HFFc6 (cell line): ENCODE measurements around the gene PCSK6. TPM values are rescaled to one million over a fixed set of nuclear protein-coding genes. Genes with fewer than 3 reads are reported as not detected.
"Not testable (repeated sequence)": the region's sequence is repeated elsewhere in the genome, so short reads cannot be mapped to it uniquely, and the experiment has no call there.

Experiments used
- DNase-seq: peaks from one replicate; pipeline ENCODE4 v3.0.0-alpha.2; 2018
- H3K27ac Mint-ChIP-seq: 2 replicates; pipeline ENCODE4 v1.8.0; 2020; ENCODE audit warnings: mild to moderate bottlenecking, mixed read lengths
- H3K27me3 Mint-ChIP-seq: 2 replicates; pipeline ENCODE4 v1.8.0; 2021; ENCODE audit warnings: mild to moderate bottlenecking, moderate library complexity, mixed read lengths; ENCODE audit not compliant: insufficient read depth
- H3K36me3 Mint-ChIP-seq: 2 replicates; pipeline ENCODE4 v1.8.0; 2021; ENCODE audit warnings: low read depth, mixed read lengths
- H3K4me1 Mint-ChIP-seq: 2 replicates; pipeline ENCODE4 v1.8.0; 2020; ENCODE audit warnings: low read depth, mixed read lengths
- H3K4me3 Mint-ChIP-seq: 2 replicates; pipeline ENCODE4 v1.8.0; 2020; ENCODE audit warnings: mild to moderate bottlenecking, moderate library complexity, mixed read lengths
- H3K9me3 Mint-ChIP-seq: 2 replicates; pipeline ENCODE4 v1.8.0; 2020; ENCODE audit warnings: mild to moderate bottlenecking, mixed read lengths
- total RNA-seq, 6 experiments: library from RNA; stranded (reverse); fragmentation: NEBNext Ultra II Directional; extraction: Animal tissue kit (Norgen Biotek cat#: 25700); gene quantifications; 2 replicates in 1 of 6; 3 replicates in 5 of 6; pipeline ENCODE4 v1.2.3, GENCODE V29; 2021
- TF ChIP-seq, protein P1 (sequence below): fragments of 200-600 bp; sonication (generic); IDR thresholded peaks from 2 replicates; pipeline ENCODE4 v1.5.0; 2021; ENCODE audit warnings: antibody characterized with exemption, mild to moderate bottlenecking

Gene PCSK6
- total RNA-seq, 6 experiments from 2014 or later, result not detected

DNA sequence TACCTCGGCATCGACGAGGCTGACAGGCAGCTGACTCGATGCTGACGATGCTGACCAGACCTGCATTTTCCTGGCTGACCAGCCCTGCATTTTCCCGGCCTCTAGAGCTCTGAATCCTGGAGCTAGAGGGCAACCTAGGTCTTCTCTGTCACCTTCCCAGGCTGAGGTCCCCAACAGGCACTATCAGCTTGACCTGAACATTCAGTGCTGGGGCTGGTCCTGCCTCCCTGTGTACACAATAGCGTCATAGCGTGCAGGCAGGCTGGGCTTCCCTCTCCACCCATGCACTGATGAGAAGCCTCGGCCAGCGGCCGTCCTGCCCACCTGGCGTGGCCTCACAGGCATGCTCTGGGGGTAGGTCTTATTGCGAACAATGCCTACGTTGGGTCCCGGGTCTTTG, 132.2 kb downstream of the PCSK6 start:
- DNase-seq, result no peak
- TF ChIP-seq, protein P1, sequence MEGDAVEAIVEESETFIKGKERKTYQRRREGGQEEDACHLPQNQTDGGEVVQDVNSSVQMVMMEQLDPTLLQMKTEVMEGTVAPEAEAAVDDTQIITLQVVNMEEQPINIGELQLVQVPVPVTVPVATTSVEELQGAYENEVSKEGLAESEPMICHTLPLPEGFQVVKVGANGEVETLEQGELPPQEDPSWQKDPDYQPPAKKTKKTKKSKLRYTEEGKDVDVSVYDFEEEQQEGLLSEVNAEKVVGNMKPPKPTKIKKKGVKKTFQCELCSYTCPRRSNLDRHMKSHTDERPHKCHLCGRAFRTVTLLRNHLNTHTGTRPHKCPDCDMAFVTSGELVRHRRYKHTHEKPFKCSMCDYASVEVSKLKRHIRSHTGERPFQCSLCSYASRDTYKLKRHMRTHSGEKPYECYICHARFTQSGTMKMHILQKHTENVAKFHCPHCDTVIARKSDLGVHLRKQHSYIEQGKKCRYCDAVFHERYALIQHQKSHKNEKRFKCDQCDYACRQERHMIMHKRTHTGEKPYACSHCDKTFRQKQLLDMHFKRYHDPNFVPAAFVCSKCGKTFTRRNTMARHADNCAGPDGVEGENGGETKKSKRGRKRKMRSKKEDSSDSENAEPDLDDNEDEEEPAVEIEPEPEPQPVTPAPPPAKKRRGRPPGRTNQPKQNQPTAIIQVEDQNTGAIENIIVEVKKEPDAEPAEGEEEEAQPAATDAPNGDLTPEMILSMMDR, result no peak
- Mint-ChIP-seq H3K4me3 (no peak overlapping the region), H3K36me3 (no peaks in the 10 kb centered on the region), H3K27ac (no peak overlapping the region), H3K9me3 (no peaks in the 10 kb centered on the region), H3K4me1 (peaks cover 14% of the 10 kb centered on the region), H3K27me3 (peaks cover 27% of the 10 kb centered on the region)

DNA sequence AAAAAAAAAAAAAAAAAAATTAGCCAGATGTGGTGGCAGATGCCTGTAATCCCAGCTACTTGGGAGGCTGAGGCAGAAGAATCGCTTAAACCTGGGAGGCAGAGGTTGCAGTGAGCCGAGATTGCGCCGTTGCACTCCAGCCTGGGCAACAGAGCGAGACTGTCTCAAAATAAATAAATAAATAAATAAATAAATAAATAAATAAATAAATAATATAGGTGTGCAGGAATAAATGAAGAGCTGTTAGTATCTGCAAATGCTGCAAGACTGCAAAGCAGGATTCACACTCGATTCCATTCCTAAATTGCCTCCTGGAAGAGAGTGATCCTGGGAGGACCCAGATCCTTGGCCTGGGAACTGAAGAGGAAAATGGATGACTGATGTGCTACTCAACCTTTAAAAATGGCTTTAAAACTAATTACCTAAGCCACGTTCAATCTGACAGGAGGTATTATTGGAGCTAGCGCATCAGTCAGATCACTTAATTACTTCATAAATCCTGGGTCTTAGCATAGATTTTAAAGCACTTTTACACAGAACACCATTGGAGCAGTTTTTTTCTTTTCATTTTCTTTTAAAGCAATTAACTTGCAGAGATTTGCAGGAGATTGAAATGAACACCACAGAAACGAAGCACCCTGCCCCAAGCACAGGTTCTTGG, 132.9 kb downstream of the PCSK6 start:
- not testable (repeated sequence) for DNase-seq, H3K9me3 Mint-ChIP-seq, H3K36me3 Mint-ChIP-seq, H3K27ac Mint-ChIP-seq, H3K4me3 Mint-ChIP-seq
- peaks cover 22% of the 10 kb centered on the region for H3K27me3 Mint-ChIP-seq
- H3K4me1 Mint-ChIP-seq, result peaks cover 14% of the 10 kb centered on the region

DNA sequence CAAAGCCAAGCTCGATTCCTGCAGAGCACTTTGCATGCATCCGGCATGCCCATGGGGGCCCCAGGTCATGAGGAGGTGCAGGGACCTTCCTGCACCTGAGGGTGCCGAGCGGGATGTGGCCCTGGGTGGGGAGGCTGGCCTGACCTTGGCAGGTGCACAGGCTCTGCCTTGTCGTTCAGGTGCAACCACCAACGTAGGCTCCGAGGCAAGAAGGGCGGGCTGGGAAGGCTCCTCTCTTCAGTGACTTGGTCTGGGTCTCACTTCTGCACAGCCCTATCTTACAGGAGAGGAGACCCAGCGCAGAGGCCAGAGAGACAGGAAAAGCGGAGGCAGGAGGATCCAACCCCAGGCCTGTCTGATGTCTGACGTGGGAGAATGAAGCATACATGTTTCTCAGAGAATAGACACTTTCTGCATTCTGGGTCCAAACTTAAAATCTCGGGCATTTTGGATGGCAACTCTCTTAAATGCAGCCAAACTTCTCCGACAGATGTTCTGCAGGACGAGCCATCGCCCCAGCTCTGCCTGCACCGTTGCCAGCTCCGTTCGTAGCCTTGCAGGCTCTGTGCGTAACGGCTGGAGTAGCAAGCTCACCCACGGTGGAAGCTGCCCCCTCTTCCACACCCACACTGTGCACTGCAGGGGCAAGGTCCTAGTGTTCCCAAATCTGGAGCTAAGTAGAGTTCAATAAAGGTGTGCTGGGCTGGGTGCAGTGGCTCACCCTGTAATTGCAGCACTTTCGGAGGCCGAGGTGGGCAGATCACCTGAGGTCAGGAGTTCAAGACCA, 133.6 kb downstream of the PCSK6 start:
- Mint-ChIP-seq H3K27me3 (peaks cover 24% of the 10 kb centered on the region), H3K4me3 (no peak overlapping the region), H3K4me1 (peaks cover 14% of the 10 kb centered on the region), H3K9me3 (no peaks in the 10 kb centered on the region), H3K27ac (no peak overlapping the region), H3K36me3 (no peaks in the 10 kb centered on the region)
- TF ChIP-seq, protein P1, result no peak
- DNase-seq, result no peak

DNA sequence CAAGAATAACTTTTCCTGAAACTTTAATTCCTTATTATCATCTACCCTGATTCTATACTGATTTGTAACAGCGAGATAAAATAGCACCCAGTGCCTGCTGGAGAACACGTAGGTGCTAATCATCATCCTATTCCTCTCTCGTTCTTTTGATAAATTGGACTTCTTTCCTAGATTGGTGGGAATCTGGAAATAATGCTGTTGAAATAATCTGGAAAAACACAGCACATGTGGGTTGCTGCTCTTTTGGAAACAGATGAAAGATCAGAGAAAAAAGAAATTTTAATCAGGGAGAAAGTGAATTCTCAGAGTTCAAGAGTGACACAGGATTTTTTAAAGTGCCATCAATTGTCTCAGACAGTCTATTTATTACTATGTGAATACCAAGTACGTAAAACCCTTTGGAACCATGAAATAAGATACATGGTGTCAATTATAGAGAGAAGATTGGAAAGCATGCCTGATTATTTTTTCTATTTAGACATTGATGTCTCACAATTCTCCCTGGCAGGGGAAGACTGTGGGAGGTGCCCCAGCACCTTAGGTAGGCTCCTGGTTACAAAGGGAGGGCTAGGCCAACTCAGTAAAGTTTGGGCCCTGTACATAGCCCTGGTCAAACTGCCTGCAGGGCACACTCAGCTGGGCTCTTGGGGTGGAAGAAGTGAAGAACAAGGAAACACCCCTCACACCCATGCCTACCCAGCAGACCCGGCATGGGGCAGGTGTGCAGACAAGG, 134.4 kb downstream of the PCSK6 start:
- no peak for DNase-seq
- H3K27me3 Mint-ChIP-seq, result peaks cover 24% of the 10 kb centered on the region
- TF ChIP-seq, protein P1, result no peak
- H3K4me3 Mint-ChIP-seq, result no peak overlapping the region
- H3K27ac Mint-ChIP-seq, result no peak overlapping the region
- H3K9me3 Mint-ChIP-seq, result no peaks in the 10 kb centered on the region
- H3K4me1 Mint-ChIP-seq, result peaks cover 12% of the 10 kb centered on the region
- H3K36me3 Mint-ChIP-seq, result no peaks in the 10 kb centered on the region

DNA sequence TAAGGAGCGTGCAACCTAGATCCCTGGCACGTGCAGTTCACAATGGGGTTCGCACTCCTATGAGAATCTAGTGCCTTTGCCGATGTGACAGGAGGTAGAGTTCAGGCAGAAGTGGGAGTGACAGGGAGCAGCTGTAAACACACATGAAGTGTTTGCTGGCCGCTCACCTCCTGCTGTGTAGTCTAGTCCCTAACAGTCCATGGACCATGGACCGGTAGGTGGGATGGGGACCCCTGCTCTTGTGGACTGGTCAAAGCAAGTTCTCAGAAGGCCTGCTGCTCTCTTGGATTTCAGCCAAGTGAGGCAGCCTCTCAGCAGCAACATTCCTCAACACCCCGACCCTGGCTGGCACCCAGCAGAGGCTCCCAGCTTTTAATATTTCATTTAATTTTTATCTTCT, 136.3 kb downstream of the PCSK6 start:
- DNase-seq, result no peak
- TF ChIP-seq, protein P1, result no peak
- Mint-ChIP-seq H3K4me3 (no peak overlapping the region), H3K27ac (no peak overlapping the region), H3K4me1 (no peaks in the 10 kb centered on the region), H3K9me3 (no peaks in the 10 kb centered on the region), H3K27me3 (peaks cover 30% of the 10 kb centered on the region), H3K36me3 (no peaks in the 10 kb centered on the region)

DNA sequence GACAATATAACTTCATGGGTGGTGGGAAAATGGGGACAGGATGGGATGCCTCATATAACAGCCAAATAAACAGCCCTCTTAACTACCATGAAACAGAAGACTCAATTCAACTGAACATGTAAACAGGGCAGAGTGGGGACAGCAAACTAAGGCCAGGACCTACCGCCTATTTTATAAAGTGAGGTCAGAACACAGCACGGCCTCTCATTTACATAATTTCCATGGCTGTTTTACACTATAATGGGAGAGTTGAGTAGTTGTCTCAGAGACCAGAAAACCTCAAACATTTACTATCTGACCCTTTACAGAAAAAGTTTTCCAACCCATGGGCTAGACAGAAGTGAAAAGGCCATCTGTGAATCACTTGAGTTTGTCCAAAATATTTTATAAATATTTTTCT, 137.8 kb downstream of the PCSK6 start:
- no peaks in the 10 kb centered on the region for H3K36me3 Mint-ChIP-seq
- H3K27ac Mint-ChIP-seq, result no peak overlapping the region
- no peaks in the 10 kb centered on the region for H3K4me1 Mint-ChIP-seq
- peaks cover 39% of the 10 kb centered on the region for H3K27me3 Mint-ChIP-seq
- no peaks in the 10 kb centered on the region for H3K9me3 Mint-ChIP-seq
- TF ChIP-seq, protein P1, result no peak
- no peak overlapping the region for H3K4me3 Mint-ChIP-seq
- no peak for DNase-seq
